K562 (cell line): ENCODE measurements around the gene GALK2. TPM values are rescaled to one million over a fixed set of nuclear protein-coding genes. Genes with fewer than 3 reads are reported as not detected.

ENCODE experiments used
- ARNT ChIP-seq, 2 experiments: fragments of 450-650 bp; IDR thresholded peaks; 2 replicates each; pipeline ENCODE4 v1.6.1; 2016; ENCODE audit warnings: mild to moderate bottlenecking in 1 of 2
- ATF2 ChIP-seq: sonication (generic); formaldehyde crosslinking; IDR thresholded peaks from 2 replicates; pipeline ENCODE4 v1.8.1; 2022; ENCODE audit warnings: missing genetic modification reagents
- BHLHE40 ChIP-seq: IDR thresholded peaks from 2 replicates; pipeline ENCODE4 v1.6.1; 2011; ENCODE audit warnings: low read length, improper control_type of control experiment
- CBFA2T3 ChIP-seq: fragments of 450-650 bp; IDR thresholded peaks from 2 replicates; pipeline ENCODE4 v1.6.1; 2017
- FOXM1 ChIP-seq, 2 experiments: fragments of 450-650 bp in 1 of 2; sonication (generic) in 1 of 2; formaldehyde crosslinking in 1 of 2; IDR thresholded peaks; 2 replicates each; pipeline versions ENCODE4 v1.6.1 to v1.9.0; 2017 to 2022; ENCODE audit warnings: low read depth in 2 of 2, mild to moderate bottlenecking in 2 of 2, missing genetic modification reagents in 1 of 2, moderate library complexity in 1 of 2
- NFIC ChIP-seq: fragments of 450-650 bp; IDR thresholded peaks from 2 replicates; pipeline ENCODE4 v1.6.1; 2017; ENCODE audit warnings: mild to moderate bottlenecking, inconsistent platforms
- PATZ1 ChIP-seq: fragments of 250-450 bp; sonication (Bioruptor Pico); IDR thresholded peaks from 2 replicates; pipeline ENCODE4 v1.5.0; 2020; ENCODE audit warnings: mild to moderate bottlenecking, borderline replicate concordance
- PCBP2 ChIP-seq: fragments of 200-400 bp; formaldehyde crosslinking; IDR thresholded peaks from 2 replicates; pipeline ENCODE4 v1.6.1; 2018; ENCODE audit warnings: low read length, low read depth, mild to moderate bottlenecking, moderate library complexity; ENCODE audit not compliant: poor library complexity, severe bottlenecking
- PHB ChIP-seq: fragments of 250-450 bp; sonication (Bioruptor Pico); IDR thresholded peaks from 2 replicates; pipeline ENCODE4 v1.5.0; 2021
- PHF8 ChIP-seq: fragments of 200-600 bp; sonication (generic); IDR thresholded peaks from 2 replicates; pipeline ENCODE4 v1.6.1; 2012; ENCODE audit warnings: mixed run types, mild to moderate bottlenecking, inconsistent platforms, low read length, moderate library complexity, borderline replicate concordance
- POLR2A ChIP-seq: fragments of 450-650 bp; conservative IDR thresholded peaks from 2 replicates; pipeline ENCODE4 v1.6.1; 2016
- RBM15 ChIP-seq: fragments of 200-400 bp; formaldehyde crosslinking; IDR thresholded peaks from 2 replicates; pipeline ENCODE4 v1.6.1; 2018; ENCODE audit warnings: mild to moderate bottlenecking, low read length, moderate library complexity; ENCODE audit not compliant: insufficient read depth
- SMARCA5 ChIP-seq: fragments of 450-650 bp; IDR thresholded peaks from 2 replicates; pipeline ENCODE4 v1.6.1; 2016
- THAP7 ChIP-seq: fragments of 250-450 bp; sonication (Bioruptor Pico); IDR thresholded peaks from 2 replicates; pipeline ENCODE4 v1.5.0; 2021
- TOE1 ChIP-seq, 2 experiments: fragments of 450-650 bp in 1 of 2; sonication (generic) in 1 of 2; formaldehyde crosslinking in 1 of 2; IDR thresholded peaks; 2 replicates each; pipeline versions ENCODE4 v1.7.1 to v1.8.0; 2016 to 2022; ENCODE audit warnings: borderline replicate concordance in 2 of 2, mild to moderate bottlenecking in 2 of 2, antibody characterized with exemption in 1 of 2, inconsistent platforms in 1 of 2, low read depth in 1 of 2, missing genetic modification reagents in 1 of 2, moderate library complexity in 1 of 2
- TRIM24 ChIP-seq, 2 experiments: fragments of 450-650 bp; IDR thresholded peaks; 2 replicates each; pipeline ENCODE4 v1.6.1; 2016
- ZKSCAN1 ChIP-seq: fragments of 150-350 bp; IDR thresholded peaks from 2 replicates; pipeline ENCODE4 v1.6.1; 2016; ENCODE audit warnings: low read depth, low read length
- ZNF124 ChIP-seq: sonication (generic); formaldehyde crosslinking; IDR thresholded peaks from 2 replicates; pipeline ENCODE4 v1.8.1; 2022; ENCODE audit warnings: missing genetic modification reagents
- ZNF175 ChIP-seq: fragments of 200-800 bp; sonication (Bioruptor generic); IDR thresholded peaks from 2 replicates; pipeline ENCODE4 v1.6.1; 2016; ENCODE audit warnings: low read depth, mild to moderate bottlenecking, missing genetic modification characterization, missing compliant biosample characterization
- ZNF324 ChIP-seq: fragments of 250-450 bp; sonication (Bioruptor Pico); IDR thresholded peaks from 2 replicates; pipeline ENCODE4 v1.4.0; 2020; ENCODE audit warnings: mild to moderate bottlenecking
- ZNF436 ChIP-seq: fragments of 250-450, 450-650 bp; sonication (Bioruptor Pico); formaldehyde crosslinking; IDR thresholded peaks from 2 replicates; pipeline ENCODE4 v1.7.0; 2020; ENCODE audit warnings: mild to moderate bottlenecking
- polyA plus RNA-seq, 8 experiments: library from polyadenylated mRNA; depleted of rRNA in 4 of 8; stranded (reverse) in 5 of 8; unstranded in 3 of 8; fragments of >200 nt; fragmentation: Nextera tagmentation in 2 of 8; fragmentation: Illumina TruSeq in 1 of 8; extraction: Ambion mirVana in 2 of 8; extraction: Trizol in 1 of 8; gene quantifications; 2 replicates each; pipeline versions ENCODE4 v1.2.1 to v1.2.3, GENCODE V29; 2011 to 2014; ENCODE audit warnings: inconsistent platforms in 1 of 8, missing spikeins in 1 of 8
- total RNA-seq, 7 experiments: library from RNA; depleted of rRNA in 6 of 7; stranded (reverse); fragments of >200 nt in 6 of 7; fragmentation: Illumina TruSeq in 2 of 7; extraction: Trizol in 2 of 7; gene quantifications; 2 replicates each; pipeline versions ENCODE4 v1.2.1 to v1.2.3, GENCODE V29; 2011 to 2021; ENCODE audit warnings: low replicate concordance in 1 of 7
- TF ChIP-seq, protein P1 (sequence below): fragments of 250-450 bp; sonication (Bioruptor Pico); IDR thresholded peaks from 2 replicates; pipeline ENCODE4 v1.4.0; 2020; ENCODE audit warnings: mild to moderate bottlenecking, moderate library complexity, borderline replicate concordance

Gene GALK2
- total and polyA plus RNA-seq, 9 of the 15 experiments (the other 6 are each of a cell fraction or from before 2014, with no cell fraction given), result 32.8 to 82.0 (median 54.4) TPM

DNA sequence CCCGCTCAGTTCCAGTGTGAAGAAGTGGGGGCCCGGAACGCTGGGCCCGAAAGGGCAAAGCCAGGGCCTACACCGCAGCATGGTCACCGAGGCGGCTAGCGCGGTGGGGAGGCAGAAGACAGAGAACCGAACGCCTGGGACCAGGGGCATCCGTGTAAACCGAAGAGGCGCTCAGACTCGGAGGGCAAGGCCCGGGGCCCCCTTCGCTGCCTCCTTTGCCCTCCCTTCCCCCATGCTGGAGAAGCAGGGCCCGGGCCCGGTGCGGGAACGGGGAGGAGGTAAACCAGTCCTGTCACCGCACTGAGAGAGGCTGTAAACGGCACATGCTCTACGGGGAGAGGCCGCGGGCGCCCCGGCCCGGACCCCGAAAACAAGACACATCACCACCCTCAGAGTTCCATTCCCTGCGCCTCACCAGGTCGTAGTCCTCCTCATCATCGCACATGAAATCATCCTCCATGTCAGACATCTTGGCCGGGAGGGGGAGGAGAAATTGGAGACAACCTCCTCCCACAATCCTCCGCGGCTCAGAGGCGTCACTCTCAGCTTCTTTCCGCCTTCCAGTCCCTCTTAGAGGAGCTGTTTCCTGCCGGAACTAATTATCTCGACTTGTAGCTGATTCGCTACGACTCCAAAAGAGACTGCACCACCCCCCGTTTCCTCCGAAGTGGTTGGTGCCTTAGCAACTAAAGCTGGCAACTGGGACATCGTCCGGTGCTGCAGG is 14.8 kb upstream of the GALK2 start, which contains the start of gene COPS2 (continued):
- TF ChIP-seq ATF2 (CRISPR knock-in tag), result no peak
- TF ChIP-seq BHLHE40, result peak; percentile 52; the same call in 1 of the 2 replicates
- TF ChIP-seq FOXM1 (IDR thresholded peaks at IDR 0.05; ENCODE audit: low read depth), result peak; percentile 24; the same call in 1 of the 2 replicates
- no peak for TF ChIP-seq FOXM1 (CRISPR knock-in tag; IDR thresholded peaks at IDR 0.05; ENCODE audit: low read depth)
- TF ChIP-seq ARNT (IDR thresholded peaks at IDR 0.05), result peak; percentile 84 to 87
- TF ChIP-seq PCBP2, result no peak
- TF ChIP-seq PHF8, result peak; percentile 89
- no peak for TF ChIP-seq ZNF124 (CRISPR knock-in tag)
- no peak for TF ChIP-seq PATZ1 (CRISPR knock-in tag)
- peak; percentile 53 for TF ChIP-seq NFIC
- 0 out of 2 replicates have a peak, but pooled peaks have one; percentile 20 for TF ChIP-seq SMARCA5
- no peak for TF ChIP-seq CBFA2T3
- TF ChIP-seq ZNF436 (CRISPR knock-in tag), result no peak
- peak; percentile 89 for TF ChIP-seq POLR2A
- no peak for TF ChIP-seq RBM15
- TF ChIP-seq ZKSCAN1, result peak; percentile 76
- no peak for TF ChIP-seq ZNF175
- TF ChIP-seq, protein P1, sequence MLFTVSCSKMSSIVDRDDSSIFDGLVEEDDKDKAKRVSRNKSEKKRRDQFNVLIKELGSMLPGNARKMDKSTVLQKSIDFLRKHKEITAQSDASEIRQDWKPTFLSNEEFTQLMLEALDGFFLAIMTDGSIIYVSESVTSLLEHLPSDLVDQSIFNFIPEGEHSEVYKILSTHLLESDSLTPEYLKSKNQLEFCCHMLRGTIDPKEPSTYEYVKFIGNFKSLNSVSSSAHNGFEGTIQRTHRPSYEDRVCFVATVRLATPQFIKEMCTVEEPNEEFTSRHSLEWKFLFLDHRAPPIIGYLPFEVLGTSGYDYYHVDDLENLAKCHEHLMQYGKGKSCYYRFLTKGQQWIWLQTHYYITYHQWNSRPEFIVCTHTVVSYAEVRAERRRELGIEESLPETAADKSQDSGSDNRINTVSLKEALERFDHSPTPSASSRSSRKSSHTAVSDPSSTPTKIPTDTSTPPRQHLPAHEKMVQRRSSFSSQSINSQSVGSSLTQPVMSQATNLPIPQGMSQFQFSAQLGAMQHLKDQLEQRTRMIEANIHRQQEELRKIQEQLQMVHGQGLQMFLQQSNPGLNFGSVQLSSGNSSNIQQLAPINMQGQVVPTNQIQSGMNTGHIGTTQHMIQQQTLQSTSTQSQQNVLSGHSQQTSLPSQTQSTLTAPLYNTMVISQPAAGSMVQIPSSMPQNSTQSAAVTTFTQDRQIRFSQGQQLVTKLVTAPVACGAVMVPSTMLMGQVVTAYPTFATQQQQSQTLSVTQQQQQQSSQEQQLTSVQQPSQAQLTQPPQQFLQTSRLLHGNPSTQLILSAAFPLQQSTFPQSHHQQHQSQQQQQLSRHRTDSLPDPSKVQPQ (CRISPR knock-in tag), result no peak
- TF ChIP-seq TOE1 (IDR thresholded peaks at IDR 0.05; ENCODE audit: borderline replicate concordance), result no peak; the same call in none of the 2 replicates
- TF ChIP-seq TOE1 (CRISPR knock-in tag; IDR thresholded peaks at IDR 0.05; ENCODE audit: borderline replicate concordance, low read depth), result peak; percentile 56; the same call in 1 of the 2 replicates
- TF ChIP-seq PHB (CRISPR knock-in tag), result no peak
- peak in 1 of 2 experiments; percentile 99; a peak in 2 of 4 replicates for TF ChIP-seq TRIM24 (IDR thresholded peaks at IDR 0.05)
- TF ChIP-seq THAP7 (CRISPR knock-in tag), result no peak
- TF ChIP-seq ZNF324 (CRISPR knock-in tag), result no peak
